Suppressor macrophage treated with lipopolysaccharide for 4 hours (primary cell): ENCODE results near the gene SEMA3F.

ENCODE experiments used
- DNase-seq: peaks from one replicate; pipeline ENCODE4 v3.0.0-alpha.2; 2020

Gene SEMA3F

GRCh38 chr3:50173685-50174516 is 18.8 kb downstream of the SEMA3F start:
- peak; percentile 40 for DNase-seq

- no peak for DNase-seq
Measured at GRCh38 chr3:50174517-50174895, 19.4 kb downstream of the SEMA3F start.

- DNase-seq: no peak
Measured at GRCh38 chr3:50174947-50175524, 19.9 kb downstream of the SEMA3F start.

GRCh38 chr3:50177346-50177745 is 22.2 kb downstream of the SEMA3F start:
- no peak for DNase-seq

GRCh38 chr3:50179710-50180109 is 24.6 kb downstream of the SEMA3F start:
- no peak for DNase-seq

- DNase-seq: no peak
Measured at GRCh38 chr3:50181985-50182384, 26.9 kb downstream of the SEMA3F start.

DNA sequence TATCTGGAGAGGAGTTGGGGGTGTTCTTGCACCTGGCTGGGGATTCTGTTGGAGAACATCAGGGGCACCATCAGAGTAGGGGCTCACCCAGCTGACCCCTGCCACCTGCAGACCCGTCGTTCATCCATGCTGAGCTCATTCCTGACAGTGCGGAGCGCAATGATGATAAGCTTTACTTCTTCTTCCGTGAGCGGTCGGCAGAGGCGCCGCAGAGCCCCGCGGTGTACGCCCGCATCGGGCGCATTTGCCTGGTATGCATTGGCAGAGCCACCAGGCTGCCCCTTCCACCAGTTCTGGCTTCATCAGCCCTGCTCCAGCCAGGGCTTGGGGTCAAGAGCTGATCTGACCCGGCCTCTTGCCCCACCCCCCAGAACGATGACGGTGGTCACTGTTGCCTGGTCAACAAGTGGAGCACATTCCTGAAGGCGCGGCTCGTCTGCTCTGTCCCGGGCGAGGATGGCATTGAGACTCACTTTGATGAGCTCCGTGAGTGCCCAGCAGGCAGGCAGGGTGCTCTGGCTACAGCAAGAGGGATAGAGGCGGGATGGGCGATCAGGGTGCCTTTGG is 27.5 kb downstream of the SEMA3F start:
- DNase-seq: no peak

- DNase-seq: no peak
Measured at GRCh38 chr3:50183755-50184154, 28.6 kb downstream of the SEMA3F start.

GRCh38 chr3:50184242-50184978 is 29.3 kb downstream of the SEMA3F start:
- no peak for DNase-seq

DNA sequence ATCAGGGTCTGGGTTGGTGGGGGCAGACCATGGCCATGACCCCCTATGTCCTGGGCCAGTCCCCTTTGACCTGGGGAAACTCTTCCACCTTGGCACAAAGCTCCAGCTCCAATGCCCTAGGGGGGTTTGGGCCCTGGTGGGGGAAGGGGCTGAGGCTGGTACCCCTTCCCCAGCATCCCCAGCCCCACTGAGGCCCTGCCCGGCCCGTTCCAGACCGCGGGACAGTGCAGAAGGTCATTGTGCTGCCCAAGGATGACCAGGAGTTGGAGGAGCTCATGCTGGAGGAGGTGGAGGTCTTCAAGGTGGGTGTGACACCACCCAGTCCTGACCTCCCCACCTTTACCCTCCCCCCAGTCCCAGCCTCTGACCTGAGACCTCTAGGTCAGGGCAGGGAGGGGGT is 30.1 kb downstream of the SEMA3F start:
- DNase-seq: no peak

GRCh38 chr3:50186096-50186495 is 31.0 kb downstream of the SEMA3F start:
- DNase-seq: no peak

DNA sequence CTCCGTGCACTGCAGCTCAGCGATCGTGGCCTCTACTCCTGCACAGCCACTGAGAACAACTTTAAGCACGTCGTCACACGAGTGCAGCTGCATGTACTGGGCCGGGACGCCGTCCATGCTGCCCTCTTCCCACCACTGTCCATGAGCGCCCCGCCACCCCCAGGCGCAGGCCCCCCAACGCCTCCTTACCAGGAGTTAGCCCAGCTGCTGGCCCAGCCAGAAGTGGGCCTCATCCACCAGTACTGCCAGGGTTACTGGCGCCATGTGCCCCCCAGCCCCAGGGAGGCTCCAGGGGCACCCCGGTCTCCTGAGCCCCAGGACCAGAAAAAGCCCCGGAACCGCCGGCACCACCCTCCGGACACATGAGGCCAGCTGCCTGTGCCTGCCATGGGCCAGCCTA is 32.6 kb downstream of the SEMA3F start:
- DNase-seq: no peak

- peak; percentile 73 for DNase-seq
Measured at GRCh38 chr3:50189274-50189673, 34.1 kb downstream of the SEMA3F start.

DNA sequence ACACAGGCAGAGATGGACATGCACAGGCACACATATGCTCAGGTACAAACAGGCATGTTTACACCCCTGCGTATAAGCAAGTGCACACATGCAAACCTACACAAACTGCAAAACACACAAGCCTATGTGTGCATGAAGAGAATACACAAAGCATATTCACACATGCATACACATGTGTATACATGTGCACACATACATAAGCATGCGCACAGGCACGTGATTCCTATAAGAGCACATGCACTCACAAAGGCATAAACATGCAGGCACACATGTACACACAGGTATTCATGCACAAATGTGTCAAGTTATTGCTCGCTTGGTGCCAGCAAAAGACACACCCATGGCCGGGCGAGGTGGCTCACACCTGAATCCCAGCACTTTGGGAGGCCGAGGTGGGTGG is 34.9 kb downstream of the SEMA3F start:
- no peak for DNase-seq

GRCh38 chr3:50190936-50191660 is 36.0 kb downstream of the SEMA3F start, which contains the start of gene GNAT1:
Gene GNAT1, plus strand, starts transcription at chr3:50191610. Its CDS starts 116 bp downstream, at chr3:50191726.
- peak; percentile 34 for DNase-seq

DNA sequence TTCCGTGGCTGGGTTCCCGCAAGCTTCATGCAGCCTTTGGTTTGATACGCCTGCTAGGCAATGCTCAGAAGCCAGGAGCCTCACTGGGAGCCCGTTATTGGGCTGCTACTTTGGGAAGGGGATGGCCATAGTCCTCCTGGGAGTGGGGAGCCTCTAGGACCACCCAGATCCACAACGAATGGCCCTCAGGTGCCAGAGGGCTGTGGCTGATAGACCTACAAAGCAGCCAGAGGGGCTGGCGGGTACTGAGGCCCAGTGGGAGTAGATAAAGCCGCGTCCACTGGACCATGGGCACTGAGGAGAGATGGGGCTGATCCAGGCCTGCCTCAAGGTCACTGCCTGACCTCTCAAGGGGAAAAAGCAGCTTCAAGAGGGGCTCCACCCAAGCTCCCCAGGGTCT is 37.0 kb downstream of the SEMA3F start:
- DNase-seq: no peak

GRCh38 chr3:50192689-50193141 is 37.6 kb downstream of the SEMA3F start:
- peak; percentile 73 for DNase-seq

DNA sequence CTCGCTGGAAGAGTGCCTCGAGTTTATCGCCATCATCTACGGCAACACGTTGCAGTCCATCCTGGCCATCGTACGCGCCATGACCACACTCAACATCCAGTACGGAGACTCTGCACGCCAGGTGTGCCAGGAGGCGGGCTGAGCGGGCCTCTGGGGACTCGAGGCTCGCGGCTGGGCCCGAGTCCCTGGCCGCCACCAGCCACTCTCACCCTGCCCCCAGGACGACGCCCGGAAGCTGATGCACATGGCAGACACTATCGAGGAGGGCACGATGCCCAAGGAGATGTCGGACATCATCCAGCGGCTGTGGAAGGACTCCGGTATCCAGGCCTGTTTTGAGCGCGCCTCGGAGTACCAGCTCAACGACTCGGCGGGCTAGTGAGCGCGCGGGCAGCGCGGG is 38.2 kb downstream of the SEMA3F start:
- no peak for DNase-seq

GRCh38 chr3:50193746-50194127 is 38.6 kb downstream of the SEMA3F start:
- DNase-seq: no peak

DNA sequence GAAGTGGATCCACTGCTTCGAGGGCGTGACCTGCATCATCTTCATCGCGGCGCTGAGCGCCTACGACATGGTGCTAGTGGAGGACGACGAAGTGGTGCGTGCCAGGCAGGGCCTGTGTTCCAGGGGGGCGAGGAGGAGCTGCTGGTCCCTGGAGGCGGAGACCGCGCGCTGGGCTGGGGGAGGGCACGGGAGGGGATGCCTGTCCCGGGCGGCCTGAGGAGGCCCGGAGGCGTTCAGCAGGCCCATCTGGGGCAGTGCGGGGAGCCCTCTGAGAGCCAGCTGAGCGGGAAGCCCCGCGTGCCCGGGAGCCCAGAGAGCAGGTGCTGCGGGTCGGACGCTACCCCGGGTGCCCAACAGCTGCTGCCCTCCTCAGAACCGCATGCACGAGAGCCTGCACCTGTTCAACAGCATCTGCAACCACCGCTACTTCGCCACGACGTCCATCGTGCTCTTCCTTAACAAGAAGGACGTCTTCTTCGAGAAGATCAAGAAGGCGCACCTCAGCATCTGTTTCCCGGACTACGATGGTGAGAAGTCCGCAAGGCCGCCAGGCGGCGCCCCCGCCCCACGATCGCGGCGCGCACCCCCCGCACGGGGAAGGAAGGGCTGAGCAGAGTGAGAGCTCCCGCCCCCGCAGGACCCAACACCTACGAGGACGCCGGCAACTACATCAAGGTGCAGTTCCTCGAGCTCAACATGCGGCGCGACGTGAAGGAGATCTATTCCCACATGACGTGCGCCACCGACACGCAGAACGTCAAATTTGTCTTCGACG is 39.2 kb downstream of the SEMA3F start:
- DNase-seq: peak; percentile 49

DNA sequence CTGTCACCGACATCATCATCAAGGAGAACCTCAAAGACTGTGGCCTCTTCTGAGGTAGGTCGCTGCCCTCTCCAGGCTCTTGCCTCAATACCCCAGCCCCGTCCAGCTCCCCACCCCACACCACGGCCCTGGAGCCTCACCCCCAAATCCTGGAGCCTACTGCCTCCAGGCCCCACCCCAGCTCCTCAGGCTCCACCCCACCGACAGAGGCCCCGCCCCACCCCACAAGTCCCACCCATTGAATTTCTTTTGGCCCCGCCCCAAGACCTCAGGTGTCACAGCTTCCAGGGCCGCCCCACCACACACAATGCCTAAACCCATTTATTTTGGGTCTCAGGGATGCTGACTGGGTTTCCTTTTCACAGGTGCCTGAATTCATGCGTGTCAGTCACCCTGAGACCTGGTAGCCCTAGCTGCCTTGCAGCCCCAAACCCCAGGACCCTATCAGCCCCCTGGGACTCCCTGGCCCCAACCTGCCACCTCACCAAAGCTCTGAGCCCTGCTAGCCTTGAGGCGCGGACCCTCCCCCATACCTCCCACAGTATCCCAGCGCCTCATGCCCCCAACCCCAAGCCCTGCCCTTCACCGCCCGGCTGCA is 39.9 kb downstream of the SEMA3F start:
- peak; percentile 12 for DNase-seq
